ENCODE results near the gene C9orf43.

C9orf43 gene

DNA sequence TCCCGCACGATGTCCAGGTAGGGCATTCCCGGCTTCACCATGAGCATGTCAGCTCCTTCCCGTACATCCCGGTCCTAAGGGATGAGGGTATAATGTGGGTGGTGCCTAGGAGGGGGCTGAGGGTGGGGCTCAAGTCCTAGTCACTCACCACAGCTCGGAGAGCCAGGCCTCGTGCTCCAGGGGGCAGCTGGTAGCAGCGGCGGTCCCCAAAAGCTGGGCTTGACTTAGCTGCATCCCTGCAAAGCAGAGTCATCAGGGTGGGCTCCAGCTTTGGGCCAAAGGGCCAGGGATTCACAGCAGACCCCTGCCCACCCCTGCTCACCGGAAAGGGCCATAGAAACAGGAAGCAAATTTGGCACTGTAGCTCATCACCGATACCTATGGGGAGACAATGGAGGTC lies 21.1 kb upstream of the C9orf43 start:
- H3K27ac ChIP-seq (replicated peaks) = no peak overlapping the region

GRCh38 chr9:113390192-113390960 lies 20.2 kb upstream of the C9orf43 start:
- DNase-seq (ENCODE audit: low read depth in 1 of 2, low spot score in 1 of 2) = no peak
- no peak overlapping the region for H3K4me3 ChIP-seq (replicated peaks; ENCODE audit: insufficient read depth, low read length)
- TF ChIP-seq SPI1 (IDR thresholded peaks at IDR 0.05; ENCODE audit: borderline replicate concordance, low read depth) (no peak), POLR2AphosphoS5 (IDR thresholded peaks at IDR 0.05; ENCODE audit: low read depth) (no peak), GABPA (IDR thresholded peaks at IDR 0.05; ENCODE audit: low read depth) (no peak)
- TF ChIP-seq, protein P1, sequence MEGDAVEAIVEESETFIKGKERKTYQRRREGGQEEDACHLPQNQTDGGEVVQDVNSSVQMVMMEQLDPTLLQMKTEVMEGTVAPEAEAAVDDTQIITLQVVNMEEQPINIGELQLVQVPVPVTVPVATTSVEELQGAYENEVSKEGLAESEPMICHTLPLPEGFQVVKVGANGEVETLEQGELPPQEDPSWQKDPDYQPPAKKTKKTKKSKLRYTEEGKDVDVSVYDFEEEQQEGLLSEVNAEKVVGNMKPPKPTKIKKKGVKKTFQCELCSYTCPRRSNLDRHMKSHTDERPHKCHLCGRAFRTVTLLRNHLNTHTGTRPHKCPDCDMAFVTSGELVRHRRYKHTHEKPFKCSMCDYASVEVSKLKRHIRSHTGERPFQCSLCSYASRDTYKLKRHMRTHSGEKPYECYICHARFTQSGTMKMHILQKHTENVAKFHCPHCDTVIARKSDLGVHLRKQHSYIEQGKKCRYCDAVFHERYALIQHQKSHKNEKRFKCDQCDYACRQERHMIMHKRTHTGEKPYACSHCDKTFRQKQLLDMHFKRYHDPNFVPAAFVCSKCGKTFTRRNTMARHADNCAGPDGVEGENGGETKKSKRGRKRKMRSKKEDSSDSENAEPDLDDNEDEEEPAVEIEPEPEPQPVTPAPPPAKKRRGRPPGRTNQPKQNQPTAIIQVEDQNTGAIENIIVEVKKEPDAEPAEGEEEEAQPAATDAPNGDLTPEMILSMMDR (IDR thresholded peaks at IDR 0.05; ENCODE audit: insufficient read depth, low read length) = no peak
- TF ChIP-seq, protein P2, sequence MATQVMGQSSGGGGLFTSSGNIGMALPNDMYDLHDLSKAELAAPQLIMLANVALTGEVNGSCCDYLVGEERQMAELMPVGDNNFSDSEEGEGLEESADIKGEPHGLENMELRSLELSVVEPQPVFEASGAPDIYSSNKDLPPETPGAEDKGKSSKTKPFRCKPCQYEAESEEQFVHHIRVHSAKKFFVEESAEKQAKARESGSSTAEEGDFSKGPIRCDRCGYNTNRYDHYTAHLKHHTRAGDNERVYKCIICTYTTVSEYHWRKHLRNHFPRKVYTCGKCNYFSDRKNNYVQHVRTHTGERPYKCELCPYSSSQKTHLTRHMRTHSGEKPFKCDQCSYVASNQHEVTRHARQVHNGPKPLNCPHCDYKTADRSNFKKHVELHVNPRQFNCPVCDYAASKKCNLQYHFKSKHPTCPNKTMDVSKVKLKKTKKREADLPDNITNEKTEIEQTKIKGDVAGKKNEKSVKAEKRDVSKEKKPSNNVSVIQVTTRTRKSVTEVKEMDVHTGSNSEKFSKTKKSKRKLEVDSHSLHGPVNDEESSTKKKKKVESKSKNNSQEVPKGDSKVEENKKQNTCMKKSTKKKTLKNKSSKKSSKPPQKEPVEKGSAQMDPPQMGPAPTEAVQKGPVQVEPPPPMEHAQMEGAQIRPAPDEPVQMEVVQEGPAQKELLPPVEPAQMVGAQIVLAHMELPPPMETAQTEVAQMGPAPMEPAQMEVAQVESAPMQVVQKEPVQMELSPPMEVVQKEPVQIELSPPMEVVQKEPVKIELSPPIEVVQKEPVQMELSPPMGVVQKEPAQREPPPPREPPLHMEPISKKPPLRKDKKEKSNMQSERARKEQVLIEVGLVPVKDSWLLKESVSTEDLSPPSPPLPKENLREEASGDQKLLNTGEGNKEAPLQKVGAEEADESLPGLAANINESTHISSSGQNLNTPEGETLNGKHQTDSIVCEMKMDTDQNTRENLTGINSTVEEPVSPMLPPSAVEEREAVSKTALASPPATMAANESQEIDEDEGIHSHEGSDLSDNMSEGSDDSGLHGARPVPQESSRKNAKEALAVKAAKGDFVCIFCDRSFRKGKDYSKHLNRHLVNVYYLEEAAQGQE (IDR thresholded peaks at IDR 0.05; ENCODE audit: insufficient replicate concordance, low read depth) = no peak
- no peaks in the 10 kb centered on the region for H3K27me3 ChIP-seq (ENCODE audit: insufficient read depth, poor library complexity, severe bottlenecking)
- no peak overlapping the region for H3K27ac ChIP-seq (replicated peaks)

More for the DNA sequence above, 21.1 kb upstream of the C9orf43 start:
- TF ChIP-seq POLR2AphosphoS5 (IDR thresholded peaks at IDR 0.05; ENCODE audit: low read depth) (no peak), SPI1 (IDR thresholded peaks at IDR 0.05; ENCODE audit: borderline replicate concordance, low read depth) (no peak), GABPA (IDR thresholded peaks at IDR 0.05; ENCODE audit: low read depth) (no peak)
- TF ChIP-seq, protein P1 (IDR thresholded peaks at IDR 0.05; ENCODE audit: insufficient read depth, low read length) = no peak
- TF ChIP-seq, protein P2 (IDR thresholded peaks at IDR 0.05; ENCODE audit: insufficient replicate concordance, low read depth) = no peak
- H3K27me3 ChIP-seq (ENCODE audit: insufficient read depth, poor library complexity, severe bottlenecking) = no peaks in the 10 kb centered on the region
- no peak overlapping the region for H3K4me3 ChIP-seq (replicated peaks; ENCODE audit: insufficient read depth, low read length)
- DNase-seq (ENCODE audit: low read depth in 1 of 2, low spot score in 1 of 2) = no peak

DNA sequence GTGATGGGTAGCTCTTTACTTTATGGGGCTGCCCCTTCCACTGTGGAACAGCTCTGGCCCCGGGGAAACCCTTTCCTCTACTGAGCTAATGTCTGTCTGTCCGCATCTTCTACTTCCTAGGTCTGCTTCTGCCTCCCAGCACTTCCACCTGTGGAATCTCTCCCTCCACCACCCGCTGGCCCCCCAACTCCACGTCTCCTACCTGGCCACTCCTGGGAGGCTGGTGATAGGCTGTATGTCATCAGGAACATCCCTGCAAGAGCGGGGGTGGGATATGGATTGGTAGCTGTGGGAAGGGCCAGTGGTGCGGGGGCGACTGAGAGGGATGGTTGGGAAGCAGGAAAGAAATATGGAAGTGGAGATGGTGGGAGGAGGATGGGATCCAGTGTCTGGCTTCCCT lies 18.6 kb upstream of the C9orf43 start:
- no peak for TF ChIP-seq POLR2AphosphoS5 (IDR thresholded peaks at IDR 0.05; ENCODE audit: low read depth)
- no peak for TF ChIP-seq SPI1 (IDR thresholded peaks at IDR 0.05; ENCODE audit: borderline replicate concordance, low read depth)
- TF ChIP-seq, protein P2 (IDR thresholded peaks at IDR 0.05; ENCODE audit: insufficient replicate concordance, low read depth) = no peak
- TF ChIP-seq, protein P1 (IDR thresholded peaks at IDR 0.05; ENCODE audit: insufficient read depth, low read length) = no peak
- TF ChIP-seq GABPA (IDR thresholded peaks at IDR 0.05; ENCODE audit: low read depth) = no peak
- H3K27me3 ChIP-seq (ENCODE audit: insufficient read depth, poor library complexity, severe bottlenecking) = no peaks in the 10 kb centered on the region
- H3K27ac ChIP-seq (replicated peaks) = no peak overlapping the region
- H3K4me3 ChIP-seq (replicated peaks; ENCODE audit: insufficient read depth, low read length) = no peak overlapping the region
- DNase-seq (ENCODE audit: low read depth in 1 of 2, low spot score in 1 of 2) = no peak

Data from HL-60 (cell line).